Heart right ventricle (tissue), 16 donors: ENCODE measurements around the gene ZNF627. TPM values are rescaled to one million over a fixed set of nuclear protein-coding genes. Genes with fewer than 3 reads are reported as not detected.

Source experiments
- ATAC-seq, 8 donors: fragments of 200-7000 bp; cut with Tn5 transposase; one replicate each; pipeline ENCODE4 v1.9.1; 2020; ENCODE audit warnings: mild to moderate bottlenecking in 8 of 8, moderate library complexity in 8 of 8, moderate number of reproducible peaks in 1 of 8
- DNase-seq, 2 donors: peaks; one replicate each; pipeline ENCODE4 v3.0.0-alpha.2; 2020
- H3K27ac ChIP-seq, 10 donors: fragments of 200-600 bp; sonication (generic) in 2 of 10; one replicate each; pipeline versions ENCODE4 v1.5.0 to v1.8.0; 2020 to 2022; ENCODE audit warnings: mild to moderate bottlenecking in 3 of 10
- H3K27me3 ChIP-seq, 7 donors: fragments of 200-600 bp; one replicate each; pipeline ENCODE4 v1.8.0; 2021 to 2022; ENCODE audit warnings: mild to moderate bottlenecking in 2 of 7
- H3K36me3 ChIP-seq, 9 donors: fragments of 200-600 bp; sonication (generic) in 1 of 9; one replicate each; pipeline versions ENCODE4 v1.5.0 to v1.8.0; 2020 to 2022; ENCODE audit warnings: mild to moderate bottlenecking in 2 of 9
- H3K4me1 ChIP-seq, 9 donors: fragments of 200-600 bp; sonication (generic) in 1 of 9; one replicate each; pipeline versions ENCODE4 v1.5.0 to v1.8.0; 2020 to 2022; ENCODE audit warnings: mild to moderate bottlenecking in 4 of 9
- H3K4me3 ChIP-seq, 10 donors: fragments of 200-600 bp; sonication (generic) in 2 of 10; one replicate each; pipeline versions ENCODE4 v1.5.0 to v1.8.0; 2020 to 2022; ENCODE audit warnings: mild to moderate bottlenecking in 7 of 10, moderate library complexity in 2 of 10
- H3K9me3 ChIP-seq, 11 donors: fragments of 200-600 bp in 10 of 11; sonication (generic) in 2 of 11; one replicate each; pipeline versions ENCODE4 v1.5.0 to v1.8.0; 2013 to 2022; ENCODE audit warnings: mild to moderate bottlenecking in 2 of 11, control low read depth in 1 of 11, moderate library complexity in 1 of 11
- WGBS, 2 donors: extraction: QIAGEN DNeasy Blood & Tissue Kit; methylation state at CpG; one replicate each; pipeline ENCODE4 v1.1.7; 2013; ENCODE audit warnings: inconsistent platforms in 1 of 2; 5-methylcytosine and 5-hydroxymethylcytosine counted together
- intact Hi-C, 10 donors: fragments of 100-400 bp; cut with DNase I; formaldehyde crosslinking; loops; one replicate each; pipeline versions ENCODE4 v1.11.1 to v1.14.2; 2022
- polyA plus RNA-seq, 2 donors: library from polyadenylated mRNA; stranded (reverse); fragments of 200-250 nt; gene quantifications; one replicate each; pipeline ENCODE4 v1.2.3, GENCODE V29; 2013
- total RNA-seq, 10 donors: library from RNA; stranded (reverse); fragmentation: NEBNext Ultra II Directional in 3 of 10; extraction: Animal tissue kit (Norgen Biotek cat#: 25700) in 3 of 10; gene quantifications; one replicate each; pipeline versions ENCODE4 v1.2.1 to v1.2.4, GENCODE V29; 2021 to 2023
- TF ChIP-seq, protein P1 (sequence below), 9 donors: fragments of 200-600 bp; sonication (generic) in 2 of 9; IDR thresholded peaks; one replicate each; pipeline versions ENCODE4 v1.5.0 to v1.8.0; 2021 to 2022; ENCODE audit warnings: antibody characterized with exemption in 9 of 9, mild to moderate bottlenecking in 5 of 9, moderate library complexity in 1 of 9
- donor health status: Arrhythmogenic right ventricular cardiomyopathy.
- donor health status: ischemic (EF 13 %, LVEDD 7.1; RV severe dilation, severe dysfunction).
- donor health status: healthy with polysubstance abuse.
- donor health status: DM: no; HTN: yes; CAD: no.
- donor health status: DM: no; HTN: no; CAD: no.
- donor health status: ischemic (EF 25% LVEDD 6.9; RV normal size, moderate dysfunction).
- donor health status: ischemic (EF 25% LVEDD 5.7; RV mildly dilated, moderate dysfunction).
- donor health status: healthy.
- donor health status: DM: yes; HTN: yes; CAD: no.
- donor health status: Ischemic cardiomyopathy.
- donor health status: ischemic (EF 35%, LVEDD 5.7; RV mildly dilated, moderate dysfunction).
- donor health status: nonischemic (EF 11% LVEDD 7.7; RV severe dilation, severe dysfunction).
- donor health status: DM: yes; HTN: yes; CAD: no.
- donor health status: PGD.
- donor health status: ischemic (EF 29% LVEDD 5.4; RV normal size, mild dysfunction).
- donor health status: nonischemic (EF 23%, LVEDD 6.1; RV moderate dilation, normal function).

ZNF627 gene
- total and polyA plus RNA-seq, 12 donors: 3.6 to 9.8 (median 6.3) TPM

DNA sequence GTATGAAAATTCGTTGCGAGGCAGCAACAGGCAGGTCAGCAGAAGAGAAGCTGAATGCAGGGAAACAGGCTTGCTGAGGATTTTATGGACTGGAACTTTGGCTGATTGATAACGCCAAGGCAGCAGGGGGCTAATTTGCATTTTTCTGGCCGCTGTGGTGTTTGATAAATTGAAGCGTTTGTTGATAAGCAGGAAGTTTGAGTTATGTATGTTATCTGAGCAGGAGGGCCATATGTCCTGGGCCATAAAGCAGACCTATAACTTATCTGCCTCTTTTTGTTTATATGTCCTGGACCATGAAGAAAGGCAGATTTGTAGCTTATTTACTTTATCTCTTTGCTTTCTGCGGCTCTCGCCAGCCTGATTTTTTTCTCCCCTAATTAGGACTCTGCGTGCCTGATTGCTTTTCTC is 65.9 kb downstream of the ZNF627 start:
- TF ChIP-seq, protein P1, sequence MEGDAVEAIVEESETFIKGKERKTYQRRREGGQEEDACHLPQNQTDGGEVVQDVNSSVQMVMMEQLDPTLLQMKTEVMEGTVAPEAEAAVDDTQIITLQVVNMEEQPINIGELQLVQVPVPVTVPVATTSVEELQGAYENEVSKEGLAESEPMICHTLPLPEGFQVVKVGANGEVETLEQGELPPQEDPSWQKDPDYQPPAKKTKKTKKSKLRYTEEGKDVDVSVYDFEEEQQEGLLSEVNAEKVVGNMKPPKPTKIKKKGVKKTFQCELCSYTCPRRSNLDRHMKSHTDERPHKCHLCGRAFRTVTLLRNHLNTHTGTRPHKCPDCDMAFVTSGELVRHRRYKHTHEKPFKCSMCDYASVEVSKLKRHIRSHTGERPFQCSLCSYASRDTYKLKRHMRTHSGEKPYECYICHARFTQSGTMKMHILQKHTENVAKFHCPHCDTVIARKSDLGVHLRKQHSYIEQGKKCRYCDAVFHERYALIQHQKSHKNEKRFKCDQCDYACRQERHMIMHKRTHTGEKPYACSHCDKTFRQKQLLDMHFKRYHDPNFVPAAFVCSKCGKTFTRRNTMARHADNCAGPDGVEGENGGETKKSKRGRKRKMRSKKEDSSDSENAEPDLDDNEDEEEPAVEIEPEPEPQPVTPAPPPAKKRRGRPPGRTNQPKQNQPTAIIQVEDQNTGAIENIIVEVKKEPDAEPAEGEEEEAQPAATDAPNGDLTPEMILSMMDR (IDR thresholded peaks at IDR 0.05): no peak

More for the DNA sequence above, 65.9 kb downstream of the ZNF627 start:
- no peaks in the 10 kb centered on the region for H3K36me3 ChIP-seq
- WGBS, 2 donors: 70 to 73% methylated on average over 8 of the region's 8 CpGs
- H3K27ac ChIP-seq: no peak overlapping the region
- intact Hi-C loops: no loop called here
- no peaks in the 10 kb centered on the region for H3K27me3 ChIP-seq
- DNase-seq (no peak), ATAC-seq (no peak)
- no peaks in the 10 kb centered on the region for H3K9me3 ChIP-seq
- H3K4me1 ChIP-seq: no peaks in the 10 kb centered on the region
- no peak overlapping the region for H3K4me3 ChIP-seq

Other genes starting within 250 kb of the ZNF627 start
- gene PLPPR2, start 242.1 kb upstream of the ZNF627 start, total RNA-seq: 10 to 100 TPM in 5 of 10 donors, 1 to 10 TPM in 5; 4.1 to 19.8 (median 10.3) TPM
- 10 to 100 TPM; 10.0 to 13.2 TPM for gene PLPPR2, start 242.1 kb upstream of the ZNF627 start, polyA plus RNA-seq
- gene SWSAP1, start 222.8 kb upstream of the ZNF627 start, total RNA-seq: 1 to 10 TPM in 8 of 10 donors, under 1 TPM in 2; 0.53 to 2.1 (median 1.6) TPM
- 1 to 10 TPM; 2.1 to 3.1 TPM for gene SWSAP1, start 222.8 kb upstream of the ZNF627 start, polyA plus RNA-seq
- 1 to 10 TPM; 3.8 to 9.1 (median 4.7) TPM for gene EPOR, start 213.2 kb upstream of the ZNF627 start, total RNA-seq
- gene EPOR, start 213.2 kb upstream of the ZNF627 start, polyA plus RNA-seq: 10 to 100 TPM in 1 of 2 donors, 1 to 10 TPM in 1; 6.2 to 14.7 TPM
- gene RGL3, start 178.2 kb upstream of the ZNF627 start, total RNA-seq: 10 to 100 TPM in 2 of 10 donors, 1 to 10 TPM in 8; 1.2 to 14.4 (median 3.2) TPM
- gene RGL3, start 178.2 kb upstream of the ZNF627 start, polyA plus RNA-seq: 10 to 100 TPM in 1 of 2 donors, 1 to 10 TPM in 1; 5.2 to 37.5 TPM
- under 1 TPM in 9 of 10 donors, not detected in 1; 0.17 to 0.64 (median 0.34) TPM for gene ODAD3, start 162.4 kb upstream of the ZNF627 start, total RNA-seq
- gene ODAD3, start 162.4 kb upstream of the ZNF627 start, polyA plus RNA-seq: 1 to 10 TPM in 1 of 2 donors, under 1 TPM in 1; 0.83 to 2.2 TPM
- gene PRKCSH, start 161.8 kb upstream of the ZNF627 start, total RNA-seq: 100 to 1,000 TPM; 106 to 177 (median 123) TPM
- gene PRKCSH, start 161.8 kb upstream of the ZNF627 start, polyA plus RNA-seq: 10 to 100 TPM; 84.3 to 96.9 TPM
- gene ELAVL3, start 116.4 kb upstream of the ZNF627 start, total RNA-seq: under 1 TPM in 7 of 10 donors, not detected in 3; 0.07 to 0.44 (median 0.23) TPM
- gene ELAVL3, start 116.4 kb upstream of the ZNF627 start, polyA plus RNA-seq: under 1 TPM; 0.10 to 0.15 TPM
- gene ZNF653, start 91.6 kb upstream of the ZNF627 start, total RNA-seq: 1 to 10 TPM; 2.3 to 6.2 (median 4.0) TPM
- 1 to 10 TPM; 5.9 to 7.8 TPM for gene ZNF653, start 91.6 kb upstream of the ZNF627 start, polyA plus RNA-seq
- gene ECSIT, start 68.3 kb upstream of the ZNF627 start, total RNA-seq: 100 to 1,000 TPM in 9 of 10 donors, 10 to 100 TPM in 1; 86.8 to 162 (median 131) TPM
- gene ECSIT, start 68.3 kb upstream of the ZNF627 start, polyA plus RNA-seq: 100 to 1,000 TPM; 164 to 226 TPM
- gene CNN1, start 58.6 kb upstream of the ZNF627 start, total RNA-seq: 100 to 1,000 TPM in 7 of 10 donors, 10 to 100 TPM in 3; 63.4 to 267 (median 163) TPM
- 100 to 1,000 TPM; 114 to 678 TPM for gene CNN1, start 58.6 kb upstream of the ZNF627 start, polyA plus RNA-seq
- 10 to 100 TPM; 24.9 to 37.5 (median 30.9) TPM for gene ELOF1, start 38.3 kb upstream of the ZNF627 start, total RNA-seq
- 10 to 100 TPM; 52.2 to 91.0 TPM for gene ELOF1, start 38.3 kb upstream of the ZNF627 start, polyA plus RNA-seq
- gene ACP5, start 19.8 kb upstream of the ZNF627 start, total RNA-seq: 10 to 100 TPM in 1 of 10 donors, 1 to 10 TPM in 7, under 1 TPM in 2; 0.80 to 22.7 (median 2.0) TPM
- gene ACP5, start 19.8 kb upstream of the ZNF627 start, polyA plus RNA-seq: 1 to 10 TPM; 1.9 to 4.0 TPM
- gene ZNF823, start 141.5 kb downstream of the ZNF627 start, total RNA-seq: 1 to 10 TPM; 2.2 to 5.7 (median 3.3) TPM
- gene ZNF823, start 141.5 kb downstream of the ZNF627 start, polyA plus RNA-seq: 1 to 10 TPM; 2.0 to 5.5 TPM
- gene ZNF441, start 169.5 kb downstream of the ZNF627 start, total RNA-seq: 1 to 10 TPM; 2.8 to 7.0 (median 5.2) TPM
- 1 to 10 TPM; 1.7 to 5.6 TPM for gene ZNF441, start 169.5 kb downstream of the ZNF627 start, polyA plus RNA-seq
- 1 to 10 TPM; 1.4 to 5.1 (median 2.6) TPM for gene ZNF491, start 201.0 kb downstream of the ZNF627 start, total RNA-seq
- gene ZNF491, start 201.0 kb downstream of the ZNF627 start, polyA plus RNA-seq: 1 to 10 TPM in 1 of 2 donors, under 1 TPM in 1; 0.67 to 4.0 TPM
- gene ZNF440, start 216.8 kb downstream of the ZNF627 start, total RNA-seq: 1 to 10 TPM; 2.9 to 5.5 (median 4.3) TPM
- gene ZNF440, start 216.8 kb downstream of the ZNF627 start, polyA plus RNA-seq: 1 to 10 TPM; 1.6 to 9.5 TPM